Measurements from ENCODE around the gene CRYBG3. TPM values are rescaled to one million over a fixed set of nuclear protein-coding genes. Genes with fewer than 3 reads are reported as not detected.

Gene CRYBG3
- total RNA-seq, result 30.6 and 46.2 TPM in 2 replicates

DNA sequence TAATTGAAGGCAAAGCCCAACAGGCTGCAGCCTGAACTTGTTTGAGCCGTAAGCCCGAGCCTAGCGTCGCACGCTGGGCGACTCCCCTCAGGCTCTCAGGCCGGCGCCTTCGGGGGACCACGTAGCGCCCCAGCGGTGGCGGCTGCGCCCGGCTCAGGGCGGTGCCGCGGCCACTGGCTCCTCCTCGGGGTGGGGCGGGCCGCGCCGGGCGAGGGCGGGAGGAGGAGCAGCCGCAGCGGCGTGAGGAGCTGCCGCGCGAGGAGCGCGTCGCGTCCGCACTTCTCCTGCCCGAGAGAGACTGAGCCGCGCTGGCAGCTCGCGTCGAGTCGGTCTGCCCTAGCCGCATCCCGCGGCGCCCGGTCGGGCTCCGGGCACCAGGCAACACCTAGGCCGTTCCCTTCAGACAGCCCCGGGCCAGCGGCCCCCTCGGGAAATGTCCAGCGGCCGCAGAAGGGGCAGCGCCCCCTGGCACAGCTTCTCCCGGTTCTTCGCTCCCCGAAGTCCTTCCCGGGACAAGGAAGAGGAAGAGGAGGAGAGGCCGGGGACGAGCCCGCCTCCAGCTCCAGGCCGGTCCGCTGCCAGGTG lies at the start of gene CRYBG3:
Gene CRYBG3 (plus strand): TSS at position 238 of the 585 bp plus-strand sequence. CDS start 196 bp downstream, at position 434.

DNA sequence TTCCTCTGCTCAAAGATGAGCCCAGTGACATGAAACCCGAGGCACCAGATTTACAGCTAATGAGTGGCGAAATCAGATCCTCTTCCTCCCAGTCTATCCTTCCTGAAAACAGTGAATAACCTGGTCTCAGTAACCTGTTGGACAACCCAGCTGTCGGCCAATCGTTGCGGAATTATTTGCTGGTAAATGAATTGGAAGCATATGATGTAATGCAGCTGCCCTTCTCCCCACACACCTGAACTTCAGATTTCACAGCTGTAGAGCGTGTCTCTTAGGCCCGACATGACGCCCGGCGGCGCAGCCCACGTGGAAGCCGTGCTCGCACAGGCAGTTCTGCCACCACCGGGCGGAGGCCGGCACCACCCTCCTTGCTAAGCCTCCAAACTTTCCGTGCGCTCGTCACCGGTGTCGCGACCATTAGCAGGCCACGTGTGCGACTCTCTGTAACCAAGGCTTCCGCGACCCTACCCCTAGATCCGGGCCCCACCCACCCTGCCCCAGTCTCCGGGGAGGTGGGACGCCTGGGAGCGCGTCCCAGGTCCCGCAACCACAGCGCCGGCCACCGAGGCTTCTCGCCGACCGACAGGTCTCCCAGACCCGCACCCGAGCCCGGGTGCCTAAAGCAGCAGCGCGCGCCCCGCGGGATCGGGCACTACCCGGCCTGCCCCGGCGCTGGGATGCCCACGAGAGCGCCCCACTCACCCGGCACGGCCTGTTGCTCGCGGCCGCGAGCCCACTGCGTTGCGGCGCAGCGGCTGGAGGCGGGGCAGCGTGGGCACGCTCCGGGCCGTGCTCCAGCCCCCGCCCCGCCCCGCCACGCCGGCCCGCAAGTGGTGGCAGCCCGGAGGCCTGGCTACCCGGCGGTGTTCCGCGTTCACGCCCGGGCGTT lies 150.1 kb downstream of the CRYBG3 start, which contains the start of gene RIOX2:
Gene RIOX2 (minus strand): TSS at position 753 of the 889 bp plus-strand sequence. CDS start 4,838 bp downstream, outside the sequence.

Other genes with a start within 250 kb of the CRYBG3 start
- 13.5 and 18.1 TPM in 2 replicates for gene ARL6, start 57.3 kb upstream of the CRYBG3 start, total RNA-seq
- gene RIOX2, start 150.4 kb downstream of the CRYBG3 start, total RNA-seq, result 25.5 and 36.2 TPM in 2 replicates
- not detected in 2 replicates for gene GABRR3, start 213.3 kb downstream of the CRYBG3 start, total RNA-seq

Measured in smooth muscle cell of the umbilical artery (primary cell).